SH-SY5Y (cell line): ENCODE results near the gene B3GALT4.

ENCODE experiments used
- GATA2 ChIP-seq: IDR thresholded peaks from 2 replicates; pipeline ENCODE4 v1.6.1; 2011; ENCODE audit warnings: mild to moderate bottlenecking, low read depth, low read length
- GATA3 ChIP-seq: IDR thresholded peaks from 2 replicates; pipeline ENCODE4 v1.6.1; 2011; ENCODE audit warnings: low read depth, mild to moderate bottlenecking, low read length, moderate library complexity

The B3GALT4 gene

DNA sequence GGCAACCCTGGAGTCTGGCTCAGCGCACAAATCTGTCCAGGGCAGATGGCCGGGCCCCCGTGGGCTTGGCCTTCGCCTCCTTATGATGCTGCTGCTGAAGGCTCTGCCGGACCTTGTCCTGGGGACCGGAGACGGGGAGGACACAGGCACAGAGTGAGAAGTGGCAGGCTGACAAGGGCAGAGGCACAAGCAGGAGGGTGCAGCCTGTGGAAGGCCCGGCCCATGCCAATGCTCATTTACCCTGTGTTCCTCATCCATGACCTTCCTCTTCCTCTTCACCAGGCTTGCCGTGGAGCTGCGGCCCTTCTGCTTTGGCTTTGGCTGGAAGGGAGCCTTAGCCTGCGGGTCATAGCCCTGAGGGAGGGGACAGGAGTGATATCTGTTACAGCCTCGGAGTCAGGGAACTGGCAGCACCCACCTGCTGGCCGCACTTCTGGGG, 2.4 kb downstream of the B3GALT4 start:
- no peak for TF ChIP-seq GATA2
- no peak for TF ChIP-seq GATA3

DNA sequence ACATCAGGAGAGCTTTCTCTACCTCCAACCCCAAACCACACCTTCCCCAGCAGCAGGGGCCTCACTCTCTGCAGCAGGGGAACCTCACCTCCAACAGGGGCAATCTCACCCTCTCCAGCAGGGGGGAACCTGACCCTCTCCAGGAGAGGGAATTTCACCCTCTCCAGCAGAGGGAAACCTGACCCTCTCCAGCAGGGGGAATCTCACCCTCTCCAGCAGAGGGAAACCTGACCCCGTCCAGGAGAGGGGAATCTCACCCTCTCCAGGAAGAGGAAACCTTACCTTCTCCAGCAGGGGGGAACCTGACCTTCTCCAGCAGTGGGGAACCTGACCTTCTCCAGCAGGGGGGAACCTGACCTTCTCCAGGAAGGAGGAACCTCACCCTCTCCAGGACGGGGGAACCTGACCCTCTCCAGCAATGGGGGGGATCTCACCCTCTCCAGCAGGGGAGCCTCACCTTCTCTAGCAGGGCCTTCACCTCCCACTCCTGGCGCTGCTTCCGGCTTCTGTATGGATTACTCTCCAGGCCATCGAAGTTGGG, 3.1 kb downstream of the B3GALT4 start:
- TF ChIP-seq GATA2 (no peak), GATA3 (no peak)

DNA sequence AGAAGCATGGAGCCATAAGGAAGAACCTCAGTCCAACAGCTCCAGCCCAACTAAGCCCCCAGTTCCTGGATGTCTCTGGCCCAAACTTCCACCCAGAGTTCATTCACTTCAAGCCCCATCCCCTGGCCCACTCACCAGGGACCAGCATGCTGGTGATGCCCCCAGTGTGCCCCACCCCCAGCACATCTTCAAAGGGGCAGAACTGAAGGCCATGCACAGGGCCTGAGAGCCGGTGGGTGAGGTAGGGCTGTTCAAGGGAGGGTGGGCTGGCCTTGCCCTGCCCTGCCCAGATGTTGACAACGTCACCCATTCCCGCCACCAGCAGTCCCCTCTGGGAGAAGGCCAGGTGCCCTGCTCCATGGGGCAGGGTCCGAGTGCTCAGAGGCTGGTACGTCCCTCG, 3.6 kb downstream of the B3GALT4 start:
- TF ChIP-seq GATA3 = no peak
- TF ChIP-seq GATA2 = no peak

DNA sequence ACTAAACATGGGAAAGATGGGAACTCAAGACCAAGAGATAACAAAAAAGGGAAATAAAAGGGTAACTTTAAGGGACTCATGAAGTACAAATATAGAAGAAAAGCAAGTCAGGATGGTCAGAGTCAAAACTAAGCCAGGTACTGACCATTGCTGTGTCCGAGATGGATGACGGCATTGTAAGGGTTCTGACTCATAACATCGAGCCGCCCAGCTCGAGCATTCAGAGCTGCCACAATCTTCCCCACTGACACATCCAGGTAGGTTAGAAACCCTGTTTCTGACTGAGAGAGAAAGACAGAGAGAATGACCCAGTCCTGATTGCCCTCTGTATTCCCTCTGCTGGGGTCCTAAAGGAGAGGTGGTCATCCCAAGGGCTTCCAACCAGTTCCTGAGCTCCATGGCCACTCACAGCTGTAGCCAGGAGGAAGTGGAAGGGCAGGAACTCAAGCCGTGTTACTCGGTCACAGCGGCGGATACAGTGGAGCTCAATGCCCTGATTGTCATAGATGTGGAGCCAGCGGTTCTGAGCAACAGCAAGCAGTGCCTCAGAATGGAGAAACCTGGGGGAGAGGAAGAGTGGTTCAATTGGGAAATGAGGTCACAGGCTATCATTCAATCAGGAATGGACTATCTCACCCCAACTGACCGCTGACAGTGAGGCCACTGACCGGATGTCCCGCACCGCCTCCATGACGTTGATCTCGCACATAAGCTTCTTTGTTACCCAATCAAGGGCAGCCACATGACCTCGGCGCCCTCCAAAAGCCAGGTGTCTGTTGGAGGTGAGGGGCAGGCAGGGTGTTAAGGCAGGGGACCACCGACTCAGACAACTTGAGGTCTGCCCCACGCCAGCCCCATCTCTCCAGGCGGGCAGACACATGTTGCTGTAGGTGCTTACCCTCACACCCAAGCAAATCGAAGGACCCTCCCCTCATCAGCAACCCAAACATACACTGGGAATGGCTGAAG, 10.3 kb downstream of the B3GALT4 start:
- TF ChIP-seq GATA2 (no peak), GATA3 (no peak)

DNA sequence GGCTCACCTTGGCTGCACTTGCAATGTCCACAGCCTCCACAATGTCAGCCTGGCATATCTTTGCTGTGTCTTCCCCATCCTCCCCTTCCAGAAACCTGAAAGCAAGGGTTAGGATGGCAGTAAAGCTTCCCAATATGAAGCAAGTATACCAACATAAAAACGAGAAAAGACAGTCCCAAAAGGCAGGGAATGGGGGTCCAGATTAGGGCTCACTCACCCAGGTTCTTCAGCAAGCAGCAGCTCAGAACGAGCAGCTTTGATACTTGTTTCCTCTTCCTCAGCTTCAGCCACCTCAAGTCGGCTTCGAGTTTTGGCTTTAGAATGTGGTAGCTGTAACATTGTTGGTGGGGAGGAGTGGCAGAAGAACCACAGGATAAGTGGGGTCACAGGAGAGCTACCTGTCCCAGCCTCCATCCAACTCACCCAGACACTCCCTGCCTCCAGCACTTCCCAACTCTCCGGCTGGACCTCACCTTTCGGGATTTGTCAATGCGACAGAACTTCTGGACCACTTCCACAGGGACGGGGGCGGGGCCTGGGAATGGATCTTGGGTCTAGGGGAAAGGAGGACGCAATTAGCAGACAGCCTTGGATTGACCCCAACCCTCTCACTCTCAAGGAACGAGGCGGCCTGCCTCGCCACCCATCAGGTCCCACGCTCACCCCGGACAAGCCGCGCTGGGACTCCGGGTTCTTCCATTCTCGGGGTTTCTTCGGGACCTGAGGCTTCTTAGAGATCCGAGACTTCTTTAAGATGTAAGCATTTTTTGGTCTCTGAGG, 11.4 kb downstream of the B3GALT4 start:
- TF ChIP-seq GATA2 = no peak
- TF ChIP-seq GATA3 = no peak

DNA sequence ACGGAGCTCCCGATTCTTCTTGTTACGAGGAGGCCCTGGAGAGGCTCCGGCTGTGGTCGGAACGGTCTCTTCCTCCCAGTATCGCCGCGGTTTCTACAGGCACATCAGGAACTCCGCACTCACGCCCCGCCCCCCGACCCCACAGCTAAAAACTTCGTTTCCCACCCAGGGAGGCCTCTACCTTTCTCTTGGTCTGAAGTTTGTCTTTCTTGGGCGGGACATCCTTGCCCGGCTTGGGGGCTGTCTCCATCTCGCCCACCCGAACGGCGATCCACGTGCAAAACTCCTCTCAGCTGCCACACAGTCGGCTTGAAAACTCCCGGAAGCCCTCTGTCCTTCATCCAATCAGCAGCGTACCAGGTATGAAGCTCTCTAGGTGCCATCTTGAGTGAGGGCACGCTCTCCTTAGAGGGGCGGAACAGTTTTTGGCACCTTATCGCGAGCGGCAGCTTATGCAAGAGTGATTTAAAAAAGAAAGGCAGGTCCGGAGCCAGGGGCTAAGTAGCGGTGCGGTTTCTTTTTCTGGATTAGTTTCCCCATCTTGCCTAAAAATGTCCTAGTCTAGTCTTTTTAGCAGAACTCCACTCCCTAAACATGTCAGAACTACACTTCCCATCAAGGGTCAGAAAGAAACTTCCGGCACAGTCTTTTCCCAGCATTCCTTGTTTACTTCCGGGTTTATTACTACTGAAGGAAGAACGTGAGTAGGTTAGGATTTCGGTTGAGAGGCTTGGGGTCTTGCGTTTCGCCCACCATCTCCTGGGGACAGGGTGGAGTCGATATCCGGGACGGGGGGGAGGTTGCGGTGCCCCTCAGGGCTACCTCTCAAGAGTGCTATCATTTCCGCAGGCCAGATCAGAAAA, 12.2 kb downstream of the B3GALT4 start, which contains the start of the genes PFDN6 and WDR46:
TSS of gene PFDN6 (plus strand) at position 681 of the 863 bp plus-strand sequence. CDS start 256 bp downstream, outside the sequence.
TSS of gene WDR46 (minus strand) at position 319 of the 863 bp plus-strand sequence. CDS start at position 250, 69 bp downstream.
- TF ChIP-seq GATA2 (peak; percentile 46; the same call in 1 of the 2 replicates), GATA3 (no peak)

DNA sequence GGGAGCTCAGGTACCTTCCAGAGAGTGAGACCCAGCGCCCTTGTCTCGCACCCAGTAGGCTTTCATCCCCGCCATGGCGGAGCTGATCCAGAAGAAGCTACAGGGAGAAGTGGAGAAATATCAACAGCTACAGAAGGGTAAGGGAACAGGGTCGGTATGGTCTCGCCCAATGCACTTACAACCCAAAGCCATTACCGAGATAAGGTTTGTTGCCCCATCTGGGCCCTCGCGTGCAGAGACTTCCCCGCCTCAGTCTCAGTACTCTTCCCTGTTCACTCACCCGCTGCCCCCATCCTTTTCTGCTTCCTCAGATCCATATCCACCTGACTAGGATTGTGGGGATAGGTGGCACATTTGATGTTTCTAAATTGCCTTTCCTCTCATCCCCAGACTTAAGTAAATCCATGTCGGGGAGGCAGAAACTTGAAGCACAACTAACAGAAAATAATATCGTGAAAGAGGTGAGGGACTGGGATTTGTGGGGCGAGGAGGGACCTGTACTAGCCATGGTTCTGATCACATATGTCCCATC, 12.9 kb downstream of the B3GALT4 start:
- no peak for TF ChIP-seq GATA3
- no peak for TF ChIP-seq GATA2

DNA sequence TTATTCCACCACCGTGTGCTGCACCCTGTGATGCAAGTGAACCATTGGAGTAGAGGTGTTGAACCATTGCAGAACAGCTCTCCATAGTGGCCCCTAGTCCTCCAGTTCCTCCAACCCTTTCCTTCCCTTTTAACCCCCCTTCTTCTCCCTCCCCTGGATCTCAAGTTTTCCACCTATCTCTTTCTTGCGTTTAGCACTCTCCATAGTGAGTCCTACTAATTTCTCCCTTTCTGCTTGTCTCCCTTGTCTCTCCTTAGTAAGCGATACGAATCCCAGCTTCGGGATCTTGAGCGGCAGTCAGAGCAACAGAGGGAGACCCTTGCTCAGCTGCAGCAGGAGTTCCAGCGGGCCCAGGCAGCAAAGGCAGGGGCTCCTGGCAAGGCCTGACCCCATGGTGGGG, 13.5 kb downstream of the B3GALT4 start:
- TF ChIP-seq GATA2 = no peak
- TF ChIP-seq GATA3 = no peak

DNA sequence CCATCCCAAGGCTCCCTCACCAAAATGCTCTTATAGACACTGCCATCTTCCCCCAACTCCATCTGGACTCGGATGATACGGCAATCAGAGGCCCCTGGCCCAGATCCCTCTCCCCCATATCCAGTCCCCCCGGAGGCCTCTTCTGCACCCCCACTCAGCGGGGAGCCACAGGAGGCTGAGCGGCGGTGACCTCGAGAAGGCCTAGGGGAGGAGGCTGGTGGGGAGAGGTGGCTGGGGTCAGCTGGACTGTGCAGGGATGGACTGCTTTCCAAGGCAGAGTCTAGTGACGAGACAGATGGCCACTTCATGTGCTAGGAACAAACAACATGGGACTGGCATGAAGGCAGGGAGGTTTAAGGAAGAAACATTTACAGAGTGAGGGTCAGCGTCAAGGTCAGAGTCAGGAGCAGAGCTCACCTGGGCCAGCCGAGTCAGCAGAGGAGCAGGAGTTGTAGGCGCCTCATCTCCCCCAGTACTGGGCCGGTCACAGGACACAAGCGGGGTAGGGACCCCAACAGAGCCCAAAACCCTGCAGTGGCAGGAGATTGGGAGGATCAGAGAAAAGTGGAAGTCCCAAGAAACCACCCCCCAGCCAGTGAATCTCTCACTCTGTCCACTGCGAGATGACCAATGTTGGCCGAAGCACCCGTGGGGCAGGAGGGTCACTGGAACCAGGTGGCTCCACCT, 16.2 kb downstream of the B3GALT4 start:
- TF ChIP-seq GATA2 = no peak
- TF ChIP-seq GATA3 = no peak

DNA sequence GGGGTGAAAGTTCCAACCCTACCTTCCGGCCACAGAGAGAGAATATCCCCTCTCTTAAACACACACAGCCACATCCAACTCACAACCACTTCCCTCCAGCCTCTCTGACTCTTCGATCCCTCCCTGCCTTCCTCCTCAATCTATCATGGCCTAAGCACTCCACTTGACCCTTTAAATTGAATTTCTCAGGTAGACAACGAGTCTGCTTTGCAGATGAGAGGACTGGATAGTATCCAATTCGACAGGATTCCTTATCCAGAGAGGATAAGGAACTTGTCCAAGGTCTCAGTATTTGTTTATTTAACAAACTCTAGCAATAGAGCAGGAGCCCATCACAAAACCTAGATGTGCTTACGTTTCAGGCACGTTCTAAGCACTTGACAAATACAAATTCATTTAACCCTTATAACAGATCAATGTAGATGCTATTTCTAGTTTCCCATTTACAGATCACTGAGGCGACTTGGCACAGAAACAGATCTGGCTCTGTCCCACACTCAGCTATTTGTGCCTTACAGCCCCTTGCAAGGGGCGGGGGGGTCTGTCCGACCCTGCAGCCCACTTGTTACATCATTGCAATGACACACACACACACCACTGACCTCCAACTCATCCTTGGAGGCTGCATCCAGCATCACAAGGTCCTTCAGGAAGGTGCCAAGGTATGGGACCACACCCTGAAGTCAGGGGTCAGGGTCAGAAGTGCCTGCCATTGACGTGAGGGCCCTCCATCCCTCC, 17.3 kb downstream of the B3GALT4 start:
- TF ChIP-seq GATA2 (no peak), GATA3 (no peak)

DNA sequence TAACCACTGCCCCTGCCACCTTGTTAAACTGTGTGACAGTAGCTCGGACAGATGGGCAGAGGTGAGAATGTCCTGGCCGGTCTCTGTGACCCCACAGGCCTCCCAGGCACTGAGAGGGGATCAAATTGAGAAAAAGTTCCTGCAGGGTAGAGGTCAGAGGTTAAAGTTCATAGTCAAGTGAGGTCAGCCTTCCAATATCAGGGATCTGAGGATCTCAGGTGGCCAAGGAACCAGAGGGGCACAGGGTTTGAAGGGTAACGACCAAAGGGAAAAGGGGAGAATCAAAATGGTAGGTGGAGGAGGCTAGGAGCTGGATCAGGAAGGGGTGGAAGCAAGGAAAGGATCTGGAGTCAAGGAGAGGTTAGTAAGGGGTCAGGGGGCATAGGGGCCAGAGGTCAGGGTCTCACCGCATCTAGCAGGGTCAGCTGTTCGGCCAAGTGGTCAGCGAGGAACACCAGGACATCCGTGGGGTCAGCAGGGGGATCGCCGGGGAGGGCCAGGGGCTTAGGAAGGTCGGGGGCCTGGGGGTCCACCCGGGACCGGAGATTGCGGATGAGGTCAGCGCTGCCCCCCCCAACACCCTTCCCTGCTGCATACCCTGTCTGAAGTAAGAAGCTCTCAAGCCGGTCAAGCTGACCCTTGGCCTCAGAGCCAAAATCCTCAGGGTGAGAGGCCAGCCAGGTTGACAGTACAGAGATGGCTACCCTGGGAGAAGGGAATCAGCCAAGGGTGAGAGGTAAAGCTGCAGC, 18.9 kb downstream of the B3GALT4 start:
- TF ChIP-seq GATA3 (no peak), GATA2 (no peak)
